ENCODE results near the gene TYW1B.
"Not testable (repeated sequence)": the region's sequence is repeated elsewhere in the genome, so short reads cannot be mapped to it uniquely, and the experiment has no call there.

GRCh38 chr7:72536038-72536437 is 292.0 kb downstream of the TYW1B start:
- not testable (repeated sequence) for TF ChIP-seq CTCF (IDR thresholded peaks at IDR 0.05; ENCODE audit: insufficient read depth, low read depth, low read length); EZH2 (IDR thresholded peaks at IDR 0.05; ENCODE audit: insufficient read depth, low read length)

Data from astrocyte (in vitro differentiated cells and primary cell).